Measurements from ENCODE around the gene KPNA6. TPM values are rescaled to one million over a fixed set of nuclear protein-coding genes. Genes with fewer than 3 reads are reported as not detected.
A peak's percentile ranks its signal among the peaks of the same experiment; 100 is the strongest.

Gene KPNA6
- total and polyA plus RNA-seq, 9 of the 15 experiments (the other 6 are each of a cell fraction or from before 2014, with no cell fraction given): 20.1 to 54.6 (median 32.2) TPM

DNA sequence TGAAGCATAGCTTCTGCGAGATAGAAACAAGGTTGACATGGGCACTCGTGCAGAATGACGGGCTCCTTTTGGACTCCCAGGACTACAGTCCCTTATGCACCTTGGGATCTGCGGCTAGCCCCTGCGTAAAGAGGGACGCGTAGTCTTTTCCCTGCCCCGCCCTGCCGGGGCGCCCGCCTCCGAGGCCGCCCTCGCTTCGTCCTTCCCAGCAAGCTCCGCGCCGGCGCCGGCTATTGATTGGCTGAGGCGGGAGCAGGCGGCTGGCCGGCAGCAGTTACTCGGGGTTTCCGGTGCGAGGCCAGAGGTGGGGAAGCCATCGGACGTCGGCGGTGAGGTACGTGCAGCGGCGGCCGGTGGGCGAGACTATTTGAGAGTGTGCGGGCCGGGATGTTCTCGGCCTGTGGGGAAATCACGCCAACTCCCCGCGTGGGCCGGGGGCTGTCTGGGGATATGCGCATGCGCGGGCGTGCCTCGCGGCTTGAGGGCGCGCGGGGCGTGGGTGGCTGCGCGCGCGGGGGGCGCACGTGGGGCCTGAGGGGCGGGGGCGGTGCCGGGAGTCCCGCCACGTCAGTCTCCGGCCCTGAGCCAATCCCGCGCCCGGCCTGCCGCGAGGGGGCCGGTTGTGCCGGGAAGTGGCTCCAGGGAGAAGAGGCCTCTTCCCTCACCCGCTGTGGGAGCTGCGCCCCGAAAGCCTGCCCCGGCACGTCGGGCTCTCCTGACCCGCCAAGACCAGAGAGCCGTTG is 71.8 kb downstream of the KPNA6 start, which contains the start of gene TXLNA (continued):
- no peak for TF ChIP-seq TCFL5 (CRISPR knock-in tag; conservative IDR thresholded peaks at IDR 0.05)
- no peak for TF ChIP-seq ADNP (tag; IDR thresholded peaks at IDR 0.05)
- TF ChIP-seq DACH1 (IDR thresholded peaks at IDR 0.05; ENCODE audit: partially characterized antibody): peak; percentile 18
- no peak for TF ChIP-seq ZKSCAN8 (CRISPR knock-in tag; IDR thresholded peaks at IDR 0.05)
- TF ChIP-seq OTX1 (CRISPR knock-in tag; IDR thresholded peaks at IDR 0.05): no peak; the same call in 1 of the 2 replicates
- TF ChIP-seq PHB2 (IDR thresholded peaks at IDR 0.05; ENCODE audit: low read depth): no peak
- peak; percentile 91 for TF ChIP-seq KLF1 (tag; IDR thresholded peaks at IDR 0.05)
- TF ChIP-seq ZNF184 (CRISPR knock-in tag; IDR thresholded peaks at IDR 0.05): no peak
- TF ChIP-seq SMAD3 (CRISPR knock-in tag; conservative IDR thresholded peaks at IDR 0.05): no peak
- no peak for TF ChIP-seq PTBP1 (IDR thresholded peaks at IDR 0.05; ENCODE audit: low read depth, low read length)
- no peak for TF ChIP-seq CHD4 (IDR thresholded peaks at IDR 0.05; ENCODE audit: insufficient read depth, insufficient replicate concordance, low read depth, low read length, poor library complexity, severe bottlenecking)
- no peak for TF ChIP-seq THAP12 (CRISPR knock-in tag; IDR thresholded peaks at IDR 0.05)
- TF ChIP-seq, protein P1, sequence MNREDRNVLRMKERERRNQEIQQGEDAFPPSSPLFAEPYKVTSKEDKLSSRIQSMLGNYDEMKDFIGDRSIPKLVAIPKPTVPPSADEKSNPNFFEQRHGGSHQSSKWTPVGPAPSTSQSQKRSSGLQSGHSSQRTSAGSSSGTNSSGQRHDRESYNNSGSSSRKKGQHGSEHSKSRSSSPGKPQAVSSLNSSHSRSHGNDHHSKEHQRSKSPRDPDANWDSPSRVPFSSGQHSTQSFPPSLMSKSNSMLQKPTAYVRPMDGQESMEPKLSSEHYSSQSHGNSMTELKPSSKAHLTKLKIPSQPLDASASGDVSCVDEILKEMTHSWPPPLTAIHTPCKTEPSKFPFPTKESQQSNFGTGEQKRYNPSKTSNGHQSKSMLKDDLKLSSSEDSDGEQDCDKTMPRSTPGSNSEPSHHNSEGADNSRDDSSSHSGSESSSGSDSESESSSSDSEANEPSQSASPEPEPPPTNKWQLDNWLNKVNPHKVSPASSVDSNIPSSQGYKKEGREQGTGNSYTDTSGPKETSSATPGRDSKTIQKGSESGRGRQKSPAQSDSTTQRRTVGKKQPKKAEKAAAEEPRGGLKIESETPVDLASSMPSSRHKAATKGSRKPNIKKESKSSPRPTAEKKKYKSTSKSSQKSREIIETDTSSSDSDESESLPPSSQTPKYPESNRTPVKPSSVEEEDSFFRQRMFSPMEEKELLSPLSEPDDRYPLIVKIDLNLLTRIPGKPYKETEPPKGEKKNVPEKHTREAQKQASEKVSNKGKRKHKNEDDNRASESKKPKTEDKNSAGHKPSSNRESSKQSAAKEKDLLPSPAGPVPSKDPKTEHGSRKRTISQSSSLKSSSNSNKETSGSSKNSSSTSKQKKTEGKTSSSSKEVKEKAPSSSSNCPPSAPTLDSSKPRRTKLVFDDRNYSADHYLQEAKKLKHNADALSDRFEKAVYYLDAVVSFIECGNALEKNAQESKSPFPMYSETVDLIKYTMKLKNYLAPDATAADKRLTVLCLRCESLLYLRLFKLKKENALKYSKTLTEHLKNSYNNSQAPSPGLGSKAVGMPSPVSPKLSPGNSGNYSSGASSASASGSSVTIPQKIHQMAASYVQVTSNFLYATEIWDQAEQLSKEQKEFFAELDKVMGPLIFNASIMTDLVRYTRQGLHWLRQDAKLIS (CRISPR knock-in tag; IDR thresholded peaks at IDR 0.05): peak; percentile 84; the same call in 1 of the 2 replicates
- TF ChIP-seq PML (IDR thresholded peaks at IDR 0.05; ENCODE audit: low read length): peak; percentile 41
- TF ChIP-seq ZNF668 (CRISPR knock-in tag; IDR thresholded peaks at IDR 0.05): no peak
- peak; percentile 98; the same call in 1 of the 2 replicates for TF ChIP-seq MYC (IDR thresholded peaks at IDR 0.05; ENCODE audit: low read depth, low read length)
- peak; percentile 89 for TF ChIP-seq MYC (CRISPR knock-in tag; IDR thresholded peaks at IDR 0.05; ENCODE audit: borderline replicate concordance, low read depth)
- TF ChIP-seq, protein P2, sequence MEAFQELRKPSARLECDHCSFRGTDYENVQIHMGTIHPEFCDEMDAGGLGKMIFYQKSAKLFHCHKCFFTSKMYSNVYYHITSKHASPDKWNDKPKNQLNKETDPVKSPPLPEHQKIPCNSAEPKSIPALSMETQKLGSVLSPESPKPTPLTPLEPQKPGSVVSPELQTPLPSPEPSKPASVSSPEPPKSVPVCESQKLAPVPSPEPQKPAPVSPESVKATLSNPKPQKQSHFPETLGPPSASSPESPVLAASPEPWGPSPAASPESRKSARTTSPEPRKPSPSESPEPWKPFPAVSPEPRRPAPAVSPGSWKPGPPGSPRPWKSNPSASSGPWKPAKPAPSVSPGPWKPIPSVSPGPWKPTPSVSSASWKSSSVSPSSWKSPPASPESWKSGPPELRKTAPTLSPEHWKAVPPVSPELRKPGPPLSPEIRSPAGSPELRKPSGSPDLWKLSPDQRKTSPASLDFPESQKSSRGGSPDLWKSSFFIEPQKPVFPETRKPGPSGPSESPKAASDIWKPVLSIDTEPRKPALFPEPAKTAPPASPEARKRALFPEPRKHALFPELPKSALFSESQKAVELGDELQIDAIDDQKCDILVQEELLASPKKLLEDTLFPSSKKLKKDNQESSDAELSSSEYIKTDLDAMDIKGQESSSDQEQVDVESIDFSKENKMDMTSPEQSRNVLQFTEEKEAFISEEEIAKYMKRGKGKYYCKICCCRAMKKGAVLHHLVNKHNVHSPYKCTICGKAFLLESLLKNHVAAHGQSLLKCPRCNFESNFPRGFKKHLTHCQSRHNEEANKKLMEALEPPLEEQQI (IDR thresholded peaks at IDR 0.05): no peak
- TF ChIP-seq NRF1 (conservative IDR thresholded peaks at IDR 0.05 in 1 of 2, IDR thresholded peaks at IDR 0.05 in 1 of 2): peak; percentile 95 to 96
- TF ChIP-seq TGIF2 (CRISPR knock-in tag; IDR thresholded peaks at IDR 0.05): peak; percentile 34; the same call in 1 of the 2 replicates
